Measurements from ENCODE around the gene F7. TPM values are rescaled to one million over a fixed set of nuclear protein-coding genes. Genes with fewer than 3 reads are reported as not detected.

The F7 gene
- total RNA-seq, 4 donors from 2014 or later = 0.12 to 0.54 TPM; not detected in 2

- Histone ChIP-seq H3K9me3 (no peaks in the 10 kb centered on the region), H3K36me3 (peaks cover 0 to 20% of the 10 kb centered on the region in 2 donors), H3K27me3 (peaks cover 40% of the 10 kb centered on the region), H3K4me1 (no peaks in the 10 kb centered on the region), H3K4me3 (no peak overlapping the region), H3K27ac (no peak overlapping the region)
- 80 to 88% methylated on average over 10 to 25 of the region's 36 CpGs for WGBS, 2 donors (ENCODE audit: low coverage in 1 of 2)
- TF ChIP-seq CTCF (IDR thresholded peaks at IDR 0.05) (no peak), POLR2AphosphoS5 (IDR thresholded peaks at IDR 0.05) (no peak), EP300 (IDR thresholded peaks at IDR 0.05) (no peak), POLR2A (IDR thresholded peaks at IDR 0.05) (no peak)
- no peak for ATAC-seq
Observed at GRCh38 chr13:113089693-113090414, 15.7 kb upstream of the F7 start.

DNA sequence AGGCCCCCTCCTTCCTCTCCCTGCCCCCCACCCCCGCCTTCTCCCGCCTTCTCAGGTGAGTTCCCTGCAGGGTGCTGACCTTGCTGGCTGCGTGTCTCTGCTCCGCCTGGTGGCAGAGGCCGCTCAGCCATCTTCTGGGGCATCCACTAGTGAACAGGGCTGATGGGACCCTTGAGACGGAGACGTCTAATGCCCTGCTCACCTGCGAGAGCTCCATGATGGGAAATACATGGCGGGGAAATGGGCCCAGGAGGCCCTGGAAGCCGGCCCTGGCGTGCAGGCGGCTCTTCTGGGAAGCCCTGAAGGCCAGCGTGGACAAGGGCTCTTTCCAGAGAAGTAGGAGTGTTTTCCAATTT, 15.2 kb upstream of the F7 start:
- Histone ChIP-seq H3K27me3 (peaks cover 45% of the 10 kb centered on the region), H3K27ac (no peak overlapping the region), H3K4me1 (no peaks in the 10 kb centered on the region), H3K4me3 (no peak overlapping the region), H3K9me3 (no peaks in the 10 kb centered on the region), H3K36me3 (peaks cover 0 to 20% of the 10 kb centered on the region in 2 donors)
- TF ChIP-seq POLR2AphosphoS5 (IDR thresholded peaks at IDR 0.05) (no peak), EP300 (IDR thresholded peaks at IDR 0.05) (no peak), POLR2A (IDR thresholded peaks at IDR 0.05) (no peak), CTCF (IDR thresholded peaks at IDR 0.05) (no peak)
- ATAC-seq = no peak
- no CpG with 5 or more reads among the region's 13 CpGs for WGBS, 2 donors (ENCODE audit: low coverage in 1 of 2)

GRCh38 chr13:113090806-113091205, 14.8 kb upstream of the F7 start:
- Histone ChIP-seq H3K36me3 (peaks cover 0 to 20% of the 10 kb centered on the region in 2 donors), H3K27me3 (peaks cover 48% of the 10 kb centered on the region), H3K4me1 (no peaks in the 10 kb centered on the region), H3K27ac (no peak overlapping the region), H3K9me3 (no peaks in the 10 kb centered on the region), H3K4me3 (no peak overlapping the region)
- 85 to 90% methylated on average over 14 to 21 of the region's 24 CpGs for WGBS, 2 donors (ENCODE audit: low coverage in 1 of 2)
- ATAC-seq = no peak
- TF ChIP-seq POLR2A (IDR thresholded peaks at IDR 0.05) (no peak), POLR2AphosphoS5 (IDR thresholded peaks at IDR 0.05) (no peak), EP300 (IDR thresholded peaks at IDR 0.05) (no peak), CTCF (IDR thresholded peaks at IDR 0.05) (no peak)

GRCh38 chr13:113091211-113091771, 14.3 kb upstream of the F7 start:
- TF ChIP-seq POLR2AphosphoS5 (IDR thresholded peaks at IDR 0.05) = no peak
- no peak for TF ChIP-seq CTCF (IDR thresholded peaks at IDR 0.05)
- no peak for TF ChIP-seq EP300 (IDR thresholded peaks at IDR 0.05)
- TF ChIP-seq POLR2A (IDR thresholded peaks at IDR 0.05) = no peak
- Histone ChIP-seq H3K4me3 (no peak overlapping the region), H3K36me3 (peaks cover 0 to 20% of the 10 kb centered on the region in 2 donors), H3K9me3 (no peaks in the 10 kb centered on the region), H3K27ac (no peak overlapping the region), H3K27me3 (peaks cover 48% of the 10 kb centered on the region), H3K4me1 (no peaks in the 10 kb centered on the region)
- ATAC-seq = no peak
- WGBS, 2 donors (ENCODE audit: low coverage in 1 of 2) = 100% methylated on average over 1 of the region's 30 CpGs; no CpG with 5 or more reads in 1 of the 2 donors
